ENCODE data around the gene ZNF501. TPM values are rescaled to one million over a fixed set of nuclear protein-coding genes. Genes with fewer than 3 reads are reported as not detected.

The ZNF501 gene
- polyA plus RNA-seq, 1 donor from 2014 or later: 5.6 TPM

DNA sequence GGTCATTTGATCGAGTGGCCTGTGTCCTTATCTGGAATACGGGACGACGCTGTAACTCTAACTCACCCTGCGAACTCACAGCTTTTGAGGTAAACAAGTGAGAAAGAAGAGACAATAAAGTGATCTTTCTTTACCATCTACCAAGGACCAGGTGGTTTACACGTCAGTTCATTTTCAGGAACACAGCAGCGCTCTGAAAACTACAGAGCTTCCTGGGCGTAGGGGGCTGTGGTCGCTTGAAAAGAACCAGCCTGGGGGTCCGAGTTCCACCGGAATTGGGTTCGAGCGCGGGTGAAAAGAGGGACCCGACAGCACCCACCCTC lies 31.6 kb downstream of the ZNF501 start:
- H2AFZ ChIP-seq (ENCODE audit: low read depth, low read length): peak overlapping the region; percentile 85
- H3K9ac ChIP-seq (ENCODE audit: low read length): peak overlapping the region; percentile 68
- peak overlapping the region; percentile 69 for H3K27ac ChIP-seq (ENCODE audit: low read length)
- H3K9me3 ChIP-seq (ENCODE audit: low read length): peaks cover 8% of the 10 kb centered on the region
- no peaks in the 10 kb centered on the region for H3K27me3 ChIP-seq (ENCODE audit: insufficient read depth, low read depth, low read length)
- no peaks in the 10 kb centered on the region for H3F3A ChIP-seq (ENCODE audit: insufficient read depth, low read length, poor library complexity, severe bottlenecking)
- peak overlapping the region; percentile 78 for H3K4me3 ChIP-seq (ENCODE audit: low read length)
- H3K9me2 ChIP-seq (ENCODE audit: insufficient read depth, low read length): no peaks in the 10 kb centered on the region
- peaks cover 16% of the 10 kb centered on the region for H3K36me3 ChIP-seq (ENCODE audit: insufficient read depth, low read length)
- peak overlapping the region; percentile 94 for H3K4me2 ChIP-seq (ENCODE audit: low read length)
- peaks cover 21% of the 10 kb centered on the region for H3K79me2 ChIP-seq (replicated peaks; ENCODE audit: insufficient read depth, low read length)
- H4K20me1 ChIP-seq (ENCODE audit: insufficient read depth): no peaks in the 10 kb centered on the region
- TF ChIP-seq CTCF (IDR thresholded peaks at IDR 0.05; ENCODE audit: poor library complexity, severe bottlenecking): no peak
- no peak for TF ChIP-seq EP300 (conservative IDR thresholded peaks at IDR 0.05; ENCODE audit: poor library complexity, severe bottlenecking)
- TF ChIP-seq RAD21 (conservative IDR thresholded peaks at IDR 0.05): no peak
- TF ChIP-seq, protein P1, sequence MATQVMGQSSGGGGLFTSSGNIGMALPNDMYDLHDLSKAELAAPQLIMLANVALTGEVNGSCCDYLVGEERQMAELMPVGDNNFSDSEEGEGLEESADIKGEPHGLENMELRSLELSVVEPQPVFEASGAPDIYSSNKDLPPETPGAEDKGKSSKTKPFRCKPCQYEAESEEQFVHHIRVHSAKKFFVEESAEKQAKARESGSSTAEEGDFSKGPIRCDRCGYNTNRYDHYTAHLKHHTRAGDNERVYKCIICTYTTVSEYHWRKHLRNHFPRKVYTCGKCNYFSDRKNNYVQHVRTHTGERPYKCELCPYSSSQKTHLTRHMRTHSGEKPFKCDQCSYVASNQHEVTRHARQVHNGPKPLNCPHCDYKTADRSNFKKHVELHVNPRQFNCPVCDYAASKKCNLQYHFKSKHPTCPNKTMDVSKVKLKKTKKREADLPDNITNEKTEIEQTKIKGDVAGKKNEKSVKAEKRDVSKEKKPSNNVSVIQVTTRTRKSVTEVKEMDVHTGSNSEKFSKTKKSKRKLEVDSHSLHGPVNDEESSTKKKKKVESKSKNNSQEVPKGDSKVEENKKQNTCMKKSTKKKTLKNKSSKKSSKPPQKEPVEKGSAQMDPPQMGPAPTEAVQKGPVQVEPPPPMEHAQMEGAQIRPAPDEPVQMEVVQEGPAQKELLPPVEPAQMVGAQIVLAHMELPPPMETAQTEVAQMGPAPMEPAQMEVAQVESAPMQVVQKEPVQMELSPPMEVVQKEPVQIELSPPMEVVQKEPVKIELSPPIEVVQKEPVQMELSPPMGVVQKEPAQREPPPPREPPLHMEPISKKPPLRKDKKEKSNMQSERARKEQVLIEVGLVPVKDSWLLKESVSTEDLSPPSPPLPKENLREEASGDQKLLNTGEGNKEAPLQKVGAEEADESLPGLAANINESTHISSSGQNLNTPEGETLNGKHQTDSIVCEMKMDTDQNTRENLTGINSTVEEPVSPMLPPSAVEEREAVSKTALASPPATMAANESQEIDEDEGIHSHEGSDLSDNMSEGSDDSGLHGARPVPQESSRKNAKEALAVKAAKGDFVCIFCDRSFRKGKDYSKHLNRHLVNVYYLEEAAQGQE (IDR thresholded peaks at IDR 0.05; ENCODE audit: borderline replicate concordance): no peak
- no peak for TF ChIP-seq TAF1 (IDR thresholded peaks at IDR 0.05; ENCODE audit: low read depth)
- no peak for TF ChIP-seq SMC3 (conservative IDR thresholded peaks at IDR 0.05; ENCODE audit: poor library complexity)
- no peak for TF ChIP-seq EZH2 (IDR thresholded peaks at IDR 0.05; ENCODE audit: borderline replicate concordance, insufficient read depth, low read length, poor library complexity, severe bottlenecking)
- TF ChIP-seq POLR2AphosphoS5 (IDR thresholded peaks at IDR 0.05): no peak
- TF ChIP-seq MXI1 (conservative IDR thresholded peaks at IDR 0.05; ENCODE audit: poor library complexity, severe bottlenecking): no peak

GRCh38 chr3:44761424-44762169 lies 32.2 kb downstream of the ZNF501 start, which contains the start of the genes KIAA1143 and KIF15:
TSS of gene KIAA1143 (minus strand) at chr3:44761619. CDS start at chr3:44761602, 17 bp downstream.
TSS of gene KIF15 (plus strand) at chr3:44761794. CDS start at chr3:44761866, 72 bp downstream.
- Histone ChIP-seq H3K9me3 (ENCODE audit: low read length) (peaks cover 8% of the 10 kb centered on the region), H2AFZ (ENCODE audit: low read depth, low read length) (peak within 1 kb of the TSS; percentile 85), H3K27ac (ENCODE audit: low read length) (peak within 1 kb of the TSS; percentile 69), H3K36me3 (ENCODE audit: insufficient read depth, low read length) (peaks cover 16% of the 10 kb centered on the region), H3K4me2 (ENCODE audit: low read length) (peak within 1 kb of the TSS; percentile 94), H3K27me3 (ENCODE audit: insufficient read depth, low read depth, low read length) (no peaks in the 10 kb centered on the region), H3K79me2 (replicated peaks; ENCODE audit: insufficient read depth, low read length) (peaks cover 21% of the 10 kb centered on the region), H3K9me2 (ENCODE audit: insufficient read depth, low read length) (no peaks in the 10 kb centered on the region), H3K9ac (ENCODE audit: low read length) (peak within 1 kb of the TSS; percentile 68), H3K4me3 (ENCODE audit: low read length) (peak within 1 kb of the TSS; percentile 78), H3F3A (ENCODE audit: insufficient read depth, low read length, poor library complexity, severe bottlenecking) (no peaks in the 10 kb centered on the region), H4K20me1 (ENCODE audit: insufficient read depth) (no peaks in the 10 kb centered on the region)
- TF ChIP-seq EZH2 (IDR thresholded peaks at IDR 0.05; ENCODE audit: borderline replicate concordance, insufficient read depth, low read length, poor library complexity, severe bottlenecking) (no peak), MXI1 (conservative IDR thresholded peaks at IDR 0.05; ENCODE audit: poor library complexity, severe bottlenecking) (peak; percentile 100), SMC3 (conservative IDR thresholded peaks at IDR 0.05; ENCODE audit: poor library complexity) (peak; percentile 57), EP300 (conservative IDR thresholded peaks at IDR 0.05; ENCODE audit: poor library complexity, severe bottlenecking) (peak; percentile 70), POLR2AphosphoS5 (IDR thresholded peaks at IDR 0.05) (peak; percentile 88), TAF1 (IDR thresholded peaks at IDR 0.05; ENCODE audit: low read depth) (peak; percentile 49), CTCF (IDR thresholded peaks at IDR 0.05; ENCODE audit: poor library complexity, severe bottlenecking) (no peak), RAD21 (conservative IDR thresholded peaks at IDR 0.05) (peak; percentile 51)
- TF ChIP-seq, protein P1 (IDR thresholded peaks at IDR 0.05; ENCODE audit: borderline replicate concordance): no peak

Data from neural cell (in vitro differentiated cells).